HepG2 (cell line): ENCODE results near the gene CASZ1. TPM values are rescaled to one million over a fixed set of nuclear protein-coding genes. Genes with fewer than 3 reads are reported as not detected.

Experiments used
- ATF3 ChIP-seq: sonication (generic); formaldehyde crosslinking; IDR thresholded peaks from 2 replicates; pipeline ENCODE4 v1.4.0; 2020; ENCODE audit warnings: missing genetic modification reagents
- GATA4 ChIP-seq: sonication (generic); IDR thresholded peaks from 2 replicates; pipeline ENCODE4 v1.6.1; 2016; ENCODE audit warnings: antibody characterized with exemption, low read depth, borderline replicate concordance
- GATAD2A ChIP-seq: IDR thresholded peaks from 2 replicates; pipeline ENCODE4 v1.6.1; 2016
- KAT8 ChIP-seq: IDR thresholded peaks from 2 replicates; pipeline ENCODE4 v1.6.1; 2016; ENCODE audit warnings: missing genetic modification reagents, missing compliant biosample characterization
- SNAPC4 ChIP-seq: sonication (generic); formaldehyde crosslinking; IDR thresholded peaks from 2 replicates; pipeline ENCODE4 v1.4.0; 2020; ENCODE audit warnings: mild to moderate bottlenecking, missing genetic modification reagents
- SYNCRIP ChIP-seq: fragments of 200-400 bp; formaldehyde crosslinking; IDR thresholded peaks from 2 replicates; pipeline ENCODE4 v1.6.1; 2018; ENCODE audit warnings: mild to moderate bottlenecking, low read depth, low read length; ENCODE audit not compliant: insufficient read depth
- ZBTB14 ChIP-seq: sonication (generic); formaldehyde crosslinking; IDR thresholded peaks from 2 replicates; pipeline ENCODE4 v1.4.0; 2020; ENCODE audit warnings: missing genetic modification reagents
- ZEB1 ChIP-seq: IDR thresholded peaks from 2 replicates; pipeline ENCODE4 v1.6.1; 2012; ENCODE audit warnings: mild to moderate bottlenecking, low read depth, inconsistent platforms; ENCODE audit not compliant: insufficient replicate concordance
- ZNF101 ChIP-seq: sonication (generic); formaldehyde crosslinking; IDR thresholded peaks from 2 replicates; pipeline ENCODE4 v1.4.0; 2020; ENCODE audit warnings: mild to moderate bottlenecking, low read depth, missing genetic modification reagents, borderline replicate concordance
- ZNF234 ChIP-seq: sonication (generic); formaldehyde crosslinking; conservative IDR thresholded peaks from 2 replicates; pipeline ENCODE4 v1.5.1; 2020; ENCODE audit warnings: mild to moderate bottlenecking, missing genetic modification reagents
- ZNF280B ChIP-seq: sonication (generic); formaldehyde crosslinking; IDR thresholded peaks from 2 replicates; pipeline ENCODE4 v1.5.0; 2020; ENCODE audit warnings: missing genetic modification reagents, mild to moderate bottlenecking, borderline replicate concordance
- ZNF33A ChIP-seq: sonication (generic); formaldehyde crosslinking; IDR thresholded peaks from 2 replicates; pipeline ENCODE4 v1.5.1; 2020; ENCODE audit warnings: missing genetic modification reagents, mild to moderate bottlenecking, moderate library complexity, borderline replicate concordance
- ZNF382 ChIP-seq: sonication (generic); formaldehyde crosslinking; IDR thresholded peaks from 2 replicates; pipeline ENCODE4 v1.5.0; 2020; ENCODE audit warnings: missing genetic modification reagents, mild to moderate bottlenecking, borderline replicate concordance
- ZNF549 ChIP-seq: sonication (generic); formaldehyde crosslinking; IDR thresholded peaks from 2 replicates; pipeline ENCODE4 v1.5.0; 2020; ENCODE audit warnings: missing genetic modification reagents
- ZNF646 ChIP-seq: sonication (generic); formaldehyde crosslinking; IDR thresholded peaks from 2 replicates; pipeline ENCODE4 v1.9.0; 2021; ENCODE audit warnings: mild to moderate bottlenecking, missing genetic modification reagents
- polyA plus RNA-seq, 8 experiments: library from polyadenylated mRNA; depleted of rRNA in 3 of 8; stranded (reverse) in 7 of 8; unstranded in 1 of 8; fragments of >200 nt; fragmentation: Illumina TruSeq in 4 of 8; extraction: Trizol in 4 of 8; gene quantifications; 2 replicates each; pipeline versions ENCODE4 v1.2.1 to v1.2.3, GENCODE V29; 2011 to 2016; ENCODE audit warnings: low read depth in 4 of 8, missing spikeins in 1 of 8, mixed read lengths in 1 of 8; ENCODE audit not compliant: insufficient read depth in 1 of 8
- total RNA-seq, 5 experiments: library from RNA; depleted of rRNA; stranded (reverse); fragments of >200 nt; fragmentation: Illumina TruSeq; extraction: Trizol; gene quantifications; 2 replicates each; pipeline ENCODE4 v1.2.3, GENCODE V29; 2016; ENCODE audit warnings: low read depth in 1 of 5

CASZ1 gene
- total and polyA plus RNA-seq, 2 of the 13 experiments (the other 11 are each of a cell fraction or from before 2014, with no cell fraction given) = 1.9 to 3.7 TPM

GRCh38 chr1:10704368-10704882 is 92.0 kb downstream of the CASZ1 start (continued):
- TF ChIP-seq ZNF646 (CRISPR knock-in tag) = no peak
- TF ChIP-seq GATAD2A (CRISPR knock-in tag) = peak; percentile 25; the same call in 1 of the 2 replicates
- no peak for TF ChIP-seq ZNF101 (CRISPR knock-in tag)
- TF ChIP-seq ZNF382 = no peak
- TF ChIP-seq ZNF33A (CRISPR knock-in tag) = no peak
- TF ChIP-seq ZBTB14 (CRISPR knock-in tag) = 0 out of 2 replicates have a peak, but pooled peaks have one; percentile 14
- TF ChIP-seq ZNF280B (CRISPR knock-in tag) = no peak
- TF ChIP-seq ZNF549 (CRISPR knock-in tag) = no peak
- no peak for TF ChIP-seq SNAPC4
- no peak for TF ChIP-seq ZNF234 (CRISPR knock-in tag)
- no peak for TF ChIP-seq GATA4
- peak; percentile 36; the same call in 1 of the 2 replicates for TF ChIP-seq KAT8 (CRISPR knock-in tag)
- TF ChIP-seq ZEB1 = no peak
- TF ChIP-seq SYNCRIP = no peak
- TF ChIP-seq ATF3 (CRISPR knock-in tag) = no peak
